ENCODE results near the gene GRK1.
A peak's percentile ranks its signal among the peaks of the same experiment; 100 is the strongest.

Gene GRK1

DNA sequence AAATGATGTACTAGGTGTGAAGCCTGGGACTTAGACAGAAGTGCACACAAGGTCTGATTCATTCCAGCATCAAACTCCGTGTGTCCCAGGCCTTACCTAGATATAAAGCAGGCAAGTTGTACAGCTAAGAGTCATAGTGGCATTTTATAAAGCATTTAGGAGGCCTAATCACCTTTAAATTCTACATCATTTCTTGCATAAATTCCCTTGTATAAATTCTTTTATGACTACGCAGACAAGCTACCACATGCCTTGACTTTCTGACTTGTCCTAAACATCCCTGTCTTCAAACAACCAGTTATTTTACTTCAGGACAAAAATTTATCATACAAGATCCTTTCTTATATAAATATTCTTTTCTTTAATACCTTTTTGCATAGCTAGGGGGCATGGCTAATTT lies 114.6 kb downstream of the GRK1 start:
- no peak for DNase-seq (ENCODE audit: low spot score)
- H3K27ac ChIP-seq (ENCODE audit: poor library complexity, severe bottlenecking) = peak overlapping the region; percentile 68
- H3K9me3 ChIP-seq (ENCODE audit: severe bottlenecking) = no peaks in the 10 kb centered on the region
- H3K4me1 ChIP-seq (ENCODE audit: insufficient read depth, poor library complexity, severe bottlenecking) = peaks cover 41% of the 10 kb centered on the region
- no peaks in the 10 kb centered on the region for H3K27me3 ChIP-seq (ENCODE audit: insufficient read depth, poor library complexity, severe bottlenecking)
- H3K4me3 ChIP-seq (ENCODE audit: severe bottlenecking) = no peak overlapping the region
- peak; percentile 48 for ATAC-seq (ENCODE audit: low read depth)
- TF ChIP-seq, protein P1, sequence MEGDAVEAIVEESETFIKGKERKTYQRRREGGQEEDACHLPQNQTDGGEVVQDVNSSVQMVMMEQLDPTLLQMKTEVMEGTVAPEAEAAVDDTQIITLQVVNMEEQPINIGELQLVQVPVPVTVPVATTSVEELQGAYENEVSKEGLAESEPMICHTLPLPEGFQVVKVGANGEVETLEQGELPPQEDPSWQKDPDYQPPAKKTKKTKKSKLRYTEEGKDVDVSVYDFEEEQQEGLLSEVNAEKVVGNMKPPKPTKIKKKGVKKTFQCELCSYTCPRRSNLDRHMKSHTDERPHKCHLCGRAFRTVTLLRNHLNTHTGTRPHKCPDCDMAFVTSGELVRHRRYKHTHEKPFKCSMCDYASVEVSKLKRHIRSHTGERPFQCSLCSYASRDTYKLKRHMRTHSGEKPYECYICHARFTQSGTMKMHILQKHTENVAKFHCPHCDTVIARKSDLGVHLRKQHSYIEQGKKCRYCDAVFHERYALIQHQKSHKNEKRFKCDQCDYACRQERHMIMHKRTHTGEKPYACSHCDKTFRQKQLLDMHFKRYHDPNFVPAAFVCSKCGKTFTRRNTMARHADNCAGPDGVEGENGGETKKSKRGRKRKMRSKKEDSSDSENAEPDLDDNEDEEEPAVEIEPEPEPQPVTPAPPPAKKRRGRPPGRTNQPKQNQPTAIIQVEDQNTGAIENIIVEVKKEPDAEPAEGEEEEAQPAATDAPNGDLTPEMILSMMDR (IDR thresholded peaks at IDR 0.05; ENCODE audit: poor library complexity, severe bottlenecking) = no peak
- H3K36me3 ChIP-seq (ENCODE audit: low read depth) = 0 out of 2 replicates have a peak, but pooled peaks cover 3% of the 10 kb centered on the region

DNA sequence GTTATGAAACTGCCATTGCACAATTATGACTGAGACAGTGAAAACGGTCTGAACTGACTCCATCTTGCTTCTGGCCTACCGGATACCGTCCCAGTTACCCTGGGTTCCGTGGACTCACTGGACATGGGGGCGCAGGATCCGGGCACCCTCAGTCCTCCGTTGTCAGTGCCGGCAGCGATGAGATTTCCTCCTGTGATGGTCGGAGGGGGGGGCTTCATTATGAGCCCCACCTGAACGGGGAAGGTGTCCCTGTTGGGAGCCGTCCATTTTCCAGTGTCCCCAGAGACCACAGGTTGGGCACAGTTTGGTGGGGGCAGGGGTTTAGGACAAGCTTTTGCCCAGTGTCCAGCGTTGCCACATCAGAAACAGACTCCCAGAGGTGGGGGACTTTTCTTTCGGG lies 115.5 kb downstream of the GRK1 start:
- no peaks in the 10 kb centered on the region for H3K27me3 ChIP-seq (ENCODE audit: insufficient read depth, poor library complexity, severe bottlenecking)
- peak overlapping the region; percentile 68 for H3K27ac ChIP-seq (ENCODE audit: poor library complexity, severe bottlenecking)
- H3K4me1 ChIP-seq (ENCODE audit: insufficient read depth, poor library complexity, severe bottlenecking) = peaks cover 45% of the 10 kb centered on the region
- H3K9me3 ChIP-seq (ENCODE audit: severe bottlenecking) = no peaks in the 10 kb centered on the region
- ATAC-seq (ENCODE audit: low read depth) (no peak), DNase-seq (ENCODE audit: low spot score) (no peak)
- no peak overlapping the region for H3K4me3 ChIP-seq (ENCODE audit: severe bottlenecking)
- H3K36me3 ChIP-seq (ENCODE audit: low read depth) = 0 out of 2 replicates have a peak, but pooled peaks cover 3% of the 10 kb centered on the region
- TF ChIP-seq, protein P1 (IDR thresholded peaks at IDR 0.05; ENCODE audit: poor library complexity, severe bottlenecking) = no peak

DNA sequence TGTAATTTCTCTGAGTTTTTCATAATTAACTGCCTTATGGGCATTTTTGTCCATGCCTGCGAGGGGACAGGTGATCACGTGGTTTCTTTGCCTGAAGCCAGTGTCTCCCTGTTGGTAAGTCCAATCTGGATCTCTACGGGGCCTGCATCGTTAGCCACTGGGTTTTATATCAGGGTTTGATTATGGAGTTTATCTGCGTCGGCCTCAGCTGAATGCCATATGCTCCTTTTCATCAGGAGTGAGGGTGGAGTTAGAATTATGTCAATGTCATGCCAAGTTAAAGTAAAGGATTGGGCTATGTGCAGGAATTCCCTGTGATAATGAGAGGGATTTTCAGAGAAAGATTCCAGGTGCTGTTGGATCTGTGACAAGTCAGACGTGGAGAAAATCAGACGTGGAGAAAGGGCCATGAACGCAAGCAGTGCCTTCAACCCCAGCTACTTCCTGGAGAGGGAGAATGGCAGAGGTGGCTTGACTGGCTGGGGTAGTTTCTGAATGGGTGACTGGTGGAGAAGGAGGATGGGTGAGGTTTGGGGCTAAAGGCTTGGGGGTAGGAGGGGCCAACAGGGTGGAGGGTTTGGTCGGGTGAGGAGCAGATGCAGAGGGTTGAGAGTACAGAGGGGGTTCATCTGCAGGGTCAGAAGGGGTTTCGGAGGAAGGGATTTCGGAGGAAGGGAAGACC lies 116.3 kb downstream of the GRK1 start:
- ATAC-seq (ENCODE audit: low read depth) (no peak), DNase-seq (ENCODE audit: low spot score) (no peak)
- Histone ChIP-seq H3K27me3 (ENCODE audit: insufficient read depth, poor library complexity, severe bottlenecking) (no peaks in the 10 kb centered on the region), H3K9me3 (ENCODE audit: severe bottlenecking) (no peaks in the 10 kb centered on the region), H3K4me1 (ENCODE audit: insufficient read depth, poor library complexity, severe bottlenecking) (peaks cover 45% of the 10 kb centered on the region), H3K36me3 (ENCODE audit: low read depth) (0 out of 2 replicates have a peak, but pooled peaks cover 3% of the 10 kb centered on the region), H3K4me3 (ENCODE audit: severe bottlenecking) (no peak overlapping the region), H3K27ac (ENCODE audit: poor library complexity, severe bottlenecking) (peak overlapping the region; percentile 86)
- TF ChIP-seq, protein P1 (IDR thresholded peaks at IDR 0.05; ENCODE audit: poor library complexity, severe bottlenecking) = no peak

DNA sequence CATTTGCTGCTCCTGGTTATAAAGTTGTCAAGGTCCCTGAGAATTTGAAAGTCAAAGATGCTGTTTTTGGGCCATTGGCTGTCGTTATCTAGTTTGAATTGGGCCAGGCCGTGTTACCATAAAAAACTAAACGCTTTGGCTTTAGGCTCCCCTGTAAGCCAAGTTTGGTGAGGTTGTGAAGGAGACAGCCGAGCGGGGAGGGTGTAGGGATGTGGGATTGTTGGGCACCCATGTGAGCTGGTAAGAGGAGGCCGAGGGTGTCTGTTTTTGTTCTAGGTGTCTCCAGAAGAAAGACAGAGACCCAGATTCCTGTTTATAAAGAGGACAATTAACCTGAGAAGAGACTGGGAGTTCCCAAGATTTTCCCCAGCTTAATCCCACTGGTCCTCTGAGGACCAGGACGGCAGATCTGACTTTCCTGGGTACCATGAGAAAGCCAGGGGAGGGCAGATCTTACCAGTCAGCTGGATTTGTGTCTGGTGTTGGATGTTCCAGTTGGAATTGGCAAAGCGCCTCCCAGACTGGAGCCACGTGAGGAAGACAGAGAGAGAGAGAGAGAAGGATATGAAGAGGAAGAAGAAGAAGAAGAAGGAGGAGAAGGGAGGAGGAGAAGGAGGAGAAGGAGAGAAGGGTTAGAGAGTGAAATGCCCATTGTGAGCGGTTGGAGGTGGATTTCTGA lies 117.1 kb downstream of the GRK1 start:
- H3K4me1 ChIP-seq (ENCODE audit: insufficient read depth, poor library complexity, severe bottlenecking) = peaks cover 45% of the 10 kb centered on the region
- H3K9me3 ChIP-seq (ENCODE audit: severe bottlenecking) = no peaks in the 10 kb centered on the region
- 0 out of 2 replicates have a peak, but pooled peaks cover 3% of the 10 kb centered on the region for H3K36me3 ChIP-seq (ENCODE audit: low read depth)
- peak overlapping the region; percentile 86 for H3K27ac ChIP-seq (ENCODE audit: poor library complexity, severe bottlenecking)
- TF ChIP-seq, protein P1 (IDR thresholded peaks at IDR 0.05; ENCODE audit: poor library complexity, severe bottlenecking) = no peak
- no peak overlapping the region for H3K4me3 ChIP-seq (ENCODE audit: severe bottlenecking)
- H3K27me3 ChIP-seq (ENCODE audit: insufficient read depth, poor library complexity, severe bottlenecking) = no peaks in the 10 kb centered on the region
- ATAC-seq (ENCODE audit: low read depth) (no peak), DNase-seq (ENCODE audit: low spot score) (no peak)

DNA sequence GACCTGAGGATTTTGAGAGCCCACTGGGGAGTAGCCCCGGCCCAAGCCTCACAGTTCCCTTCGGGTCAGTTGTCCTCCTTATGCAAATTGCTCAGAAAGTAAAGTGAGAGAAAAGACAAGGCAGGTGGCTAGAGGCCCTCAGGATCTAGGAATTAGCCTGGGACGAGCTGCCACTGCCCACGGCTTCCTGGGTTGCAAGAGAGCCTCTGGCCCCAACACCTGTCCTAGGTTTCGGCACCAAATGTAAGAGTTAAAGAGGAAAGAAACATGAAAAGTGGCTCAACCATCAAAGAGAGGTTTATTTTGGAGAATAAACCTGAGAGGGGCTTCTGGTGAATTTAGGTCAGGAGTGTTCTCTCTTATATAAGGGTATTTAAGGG lies 117.6 kb downstream of the GRK1 start:
- DNase-seq (ENCODE audit: low spot score) (no peak), ATAC-seq (ENCODE audit: low read depth) (peak; percentile 6)
- TF ChIP-seq, protein P1 (IDR thresholded peaks at IDR 0.05; ENCODE audit: poor library complexity, severe bottlenecking) = no peak
- Histone ChIP-seq H3K9me3 (ENCODE audit: severe bottlenecking) (no peaks in the 10 kb centered on the region), H3K27me3 (ENCODE audit: insufficient read depth, poor library complexity, severe bottlenecking) (no peaks in the 10 kb centered on the region), H3K27ac (ENCODE audit: poor library complexity, severe bottlenecking) (peak overlapping the region; percentile 86), H3K36me3 (ENCODE audit: low read depth) (0 out of 2 replicates have a peak, but pooled peaks cover 3% of the 10 kb centered on the region), H3K4me1 (ENCODE audit: insufficient read depth, poor library complexity, severe bottlenecking) (peaks cover 45% of the 10 kb centered on the region), H3K4me3 (ENCODE audit: severe bottlenecking) (no peak overlapping the region)

All from RWPE2 (cell line).